Neural progenitor cell (in vitro differentiated cells): ENCODE data around the gene GPR173. TPM values are rescaled to one million over a fixed set of nuclear protein-coding genes. Genes with fewer than 3 reads are reported as not detected.

Source experiments
- DNase-seq: peaks from one replicate; pipeline ENCODE4 v3.0.0-alpha.2; 2016; ENCODE audit warnings: low spot score
- H2AFZ ChIP-seq: fragments of 200-600 bp; sonication (generic); replicated peaks from 2 replicates; pipeline ENCODE4 v1.6.1; 2016; ENCODE audit warnings: antibody characterized with exemption
- H3F3A ChIP-seq: fragments of 200-600 bp; sonication (generic); 2 replicates; pipeline ENCODE4 v1.6.1; 2016; ENCODE audit warnings: antibody characterized with exemption, low read depth
- H3K27ac ChIP-seq: fragments of 200-600 bp; sonication (generic); 2 replicates; pipeline ENCODE4 v1.5.1; 2016; ENCODE audit warnings: mild to moderate bottlenecking
- H3K27me3 ChIP-seq: fragments of 200-600 bp; sonication (generic); 2 replicates; pipeline ENCODE4 v1.6.1; 2016; ENCODE audit warnings: mild to moderate bottlenecking, moderate library complexity
- H3K36me3 ChIP-seq: fragments of 200-600 bp; sonication (generic); 2 replicates; pipeline ENCODE4 v1.5.1; 2016
- H3K4me1 ChIP-seq: fragments of 200-600 bp; sonication (generic); 2 replicates; pipeline ENCODE4 v1.6.1; 2016; ENCODE audit warnings: mixed run types
- H3K4me2 ChIP-seq: fragments of 200-600 bp; sonication (generic); 2 replicates; pipeline ENCODE4 v1.6.1; 2016
- H3K4me3 ChIP-seq: fragments of 200-600 bp; sonication (generic); 2 replicates; pipeline ENCODE4 v1.5.1; 2016
- H3K79me2 ChIP-seq: fragments of 200-600 bp; sonication (generic); 2 replicates; pipeline ENCODE4 v1.6.1; 2016; ENCODE audit warnings: low read depth
- H3K9ac ChIP-seq: fragments of 200-600 bp; sonication (generic); 2 replicates; pipeline ENCODE4 v1.6.1; 2016
- H3K9me3 ChIP-seq: fragments of 200-600 bp; sonication (generic); 2 replicates; pipeline ENCODE4 v1.5.1; 2016; ENCODE audit warnings: low read depth
- H4K20me1 ChIP-seq: fragments of 200-600 bp; sonication (generic); 2 replicates; pipeline ENCODE4 v1.6.1; 2016; ENCODE audit warnings: low read depth
- H3K27ac Mint-ChIP-seq: 3 replicates; pipeline ENCODE4 v1.8.0; 2021; ENCODE audit warnings: mixed read lengths
- H3K27me3 Mint-ChIP-seq: 2 replicates; pipeline ENCODE4 v1.8.0; 2022; ENCODE audit warnings: low read depth, mild to moderate bottlenecking, inconsistent platforms, moderate library complexity, mixed read lengths; ENCODE audit not compliant: insufficient read depth
- H3K36me3 Mint-ChIP-seq: 3 replicates; pipeline ENCODE4 v1.8.0; 2021; ENCODE audit warnings: mixed read lengths
- H3K4me1 Mint-ChIP-seq: 3 replicates; pipeline ENCODE4 v1.8.0; 2021; ENCODE audit warnings: mixed read lengths
- H3K4me3 Mint-ChIP-seq: 3 replicates; pipeline ENCODE4 v1.8.0; 2021; ENCODE audit warnings: mild to moderate bottlenecking, moderate library complexity, mixed read lengths
- H3K9me3 Mint-ChIP-seq: 3 replicates; pipeline ENCODE4 v1.8.0; 2020; ENCODE audit warnings: mixed read lengths
- EZH2 ChIP-seq: fragments of 200-600 bp; sonication (generic); IDR thresholded peaks from 2 replicates; pipeline ENCODE4 v1.6.1; 2017; ENCODE audit warnings: antibody characterized with exemption, mild to moderate bottlenecking, moderate library complexity
- EZH2phosphoT487 ChIP-seq: fragments of 200-600 bp; sonication (generic); IDR thresholded peaks from 2 replicates; pipeline ENCODE4 v1.6.1; 2017; ENCODE audit warnings: antibody characterized with exemption
- total RNA-seq: library from RNA; depleted of rRNA; stranded (reverse); fragments of >200 nt; gene quantifications from 2 replicates; pipeline ENCODE4 v1.2.3, GENCODE V29; 2015; ENCODE audit warnings: low replicate concordance
- TF ChIP-seq, protein P1 (sequence below): fragments of 200-600 bp; sonication (generic); IDR thresholded peaks from 2 replicates; pipeline ENCODE4 v1.5.1; 2017; ENCODE audit warnings: antibody characterized with exemption, mild to moderate bottlenecking

The GPR173 gene
- total RNA-seq, 1 donor from 2014 or later: 6.3 TPM

DNA sequence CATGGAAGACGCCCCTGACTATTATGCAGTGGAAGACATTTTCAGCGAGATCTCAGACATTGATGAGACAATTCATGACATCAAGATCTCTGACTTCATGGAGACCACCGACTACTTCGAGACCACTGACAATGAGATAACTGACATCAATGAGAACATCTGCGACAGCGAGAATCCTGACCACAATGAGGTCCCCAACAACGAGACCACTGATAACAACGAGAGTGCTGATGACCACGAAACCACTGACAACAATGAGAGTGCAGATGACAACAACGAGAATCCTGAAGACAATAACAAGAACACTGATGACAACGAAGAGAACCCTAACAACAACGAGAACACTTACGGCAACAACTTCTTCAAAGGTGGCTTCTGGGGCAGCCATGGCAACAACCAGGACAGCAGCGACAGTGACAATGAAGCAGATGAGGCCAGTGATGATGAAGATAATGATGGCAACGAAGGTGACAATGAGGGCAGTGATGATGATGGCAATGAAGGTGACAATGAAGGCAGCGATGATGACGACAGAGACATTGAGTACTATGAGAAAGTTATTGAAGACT lies 37.2 kb downstream of the GPR173 start:
- Mint-ChIP-seq H3K27me3 (peaks cover 4% of the 10 kb centered on the region), H3K4me3 (no peak overlapping the region), H3K4me1 (peaks cover 15% of the 10 kb centered on the region)

DNA sequence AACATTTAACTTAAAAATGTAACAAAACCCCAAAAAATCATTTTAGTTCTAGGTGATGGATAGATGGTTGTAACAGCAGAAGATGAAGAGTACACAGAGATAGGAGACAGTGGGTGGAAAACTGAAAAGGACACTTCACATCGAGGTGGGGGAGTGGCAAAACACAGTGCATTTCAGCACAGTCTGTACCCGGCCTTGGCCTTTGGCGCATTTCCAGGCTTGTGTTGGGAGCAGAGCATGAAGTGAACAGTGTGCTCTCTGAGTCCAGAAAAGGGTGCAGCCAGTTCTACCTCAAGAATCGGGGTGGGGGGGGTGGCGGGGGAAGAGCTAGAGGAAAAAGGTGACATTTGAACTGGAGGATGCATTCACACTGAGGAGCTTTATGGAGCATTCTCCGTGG lies 37.9 kb downstream of the GPR173 start:
- Mint-ChIP-seq H3K4me1 (peaks cover 12% of the 10 kb centered on the region), H3K27me3 (peaks cover 4% of the 10 kb centered on the region), H3K4me3 (no peak overlapping the region), H3K9me3 (peaks cover 10% of the 10 kb centered on the region), H3K36me3 (peaks cover 10% of the 10 kb centered on the region), H3K27ac (no peak overlapping the region)
- Histone ChIP-seq H3K27me3 (no peaks in the 10 kb centered on the region), H3K79me2 (peaks cover 23% of the 10 kb centered on the region), H3K36me3 (peaks cover 3% of the 10 kb centered on the region), H4K20me1 (peaks cover 28% of the 10 kb centered on the region), H3K4me3 (no peak overlapping the region), H3K9me3 (no peaks in the 10 kb centered on the region), H3K4me2 (no peak overlapping the region), H3K4me1 (no peaks in the 10 kb centered on the region), H3K27ac (no peak overlapping the region), H3F3A (peaks cover 19% of the 10 kb centered on the region), H3K9ac (no peak overlapping the region), H2AFZ (no peak overlapping the region)
- no peak for TF ChIP-seq EZH2phosphoT487
- DNase-seq: no peak

More for the DNA sequence above, 37.2 kb downstream of the GPR173 start:
- H3K9me3 ChIP-seq: no peaks in the 10 kb centered on the region
- DNase-seq: no peak
- H3K9ac ChIP-seq: no peak overlapping the region
- no peak overlapping the region for H2AFZ ChIP-seq
- Mint-ChIP-seq H3K9me3 (peaks cover 10% of the 10 kb centered on the region), H3K27ac (no peak overlapping the region), H3K36me3 (peaks cover 10% of the 10 kb centered on the region)
- H4K20me1 ChIP-seq: peaks cover 28% of the 10 kb centered on the region
- peaks cover 21% of the 10 kb centered on the region for H3F3A ChIP-seq
- H3K27me3 ChIP-seq: no peaks in the 10 kb centered on the region
- H3K4me1 ChIP-seq: peaks cover 2% of the 10 kb centered on the region
- no peak for TF ChIP-seq EZH2
- no peak for TF ChIP-seq EZH2phosphoT487
- TF ChIP-seq, protein P1, sequence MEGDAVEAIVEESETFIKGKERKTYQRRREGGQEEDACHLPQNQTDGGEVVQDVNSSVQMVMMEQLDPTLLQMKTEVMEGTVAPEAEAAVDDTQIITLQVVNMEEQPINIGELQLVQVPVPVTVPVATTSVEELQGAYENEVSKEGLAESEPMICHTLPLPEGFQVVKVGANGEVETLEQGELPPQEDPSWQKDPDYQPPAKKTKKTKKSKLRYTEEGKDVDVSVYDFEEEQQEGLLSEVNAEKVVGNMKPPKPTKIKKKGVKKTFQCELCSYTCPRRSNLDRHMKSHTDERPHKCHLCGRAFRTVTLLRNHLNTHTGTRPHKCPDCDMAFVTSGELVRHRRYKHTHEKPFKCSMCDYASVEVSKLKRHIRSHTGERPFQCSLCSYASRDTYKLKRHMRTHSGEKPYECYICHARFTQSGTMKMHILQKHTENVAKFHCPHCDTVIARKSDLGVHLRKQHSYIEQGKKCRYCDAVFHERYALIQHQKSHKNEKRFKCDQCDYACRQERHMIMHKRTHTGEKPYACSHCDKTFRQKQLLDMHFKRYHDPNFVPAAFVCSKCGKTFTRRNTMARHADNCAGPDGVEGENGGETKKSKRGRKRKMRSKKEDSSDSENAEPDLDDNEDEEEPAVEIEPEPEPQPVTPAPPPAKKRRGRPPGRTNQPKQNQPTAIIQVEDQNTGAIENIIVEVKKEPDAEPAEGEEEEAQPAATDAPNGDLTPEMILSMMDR: no peak
- H3K4me2 ChIP-seq: no peak overlapping the region
- H3K36me3 ChIP-seq: peaks cover 3% of the 10 kb centered on the region
- peaks cover 23% of the 10 kb centered on the region for H3K79me2 ChIP-seq
- no peak overlapping the region for H3K4me3 ChIP-seq
- no peak overlapping the region for H3K27ac ChIP-seq

DNA sequence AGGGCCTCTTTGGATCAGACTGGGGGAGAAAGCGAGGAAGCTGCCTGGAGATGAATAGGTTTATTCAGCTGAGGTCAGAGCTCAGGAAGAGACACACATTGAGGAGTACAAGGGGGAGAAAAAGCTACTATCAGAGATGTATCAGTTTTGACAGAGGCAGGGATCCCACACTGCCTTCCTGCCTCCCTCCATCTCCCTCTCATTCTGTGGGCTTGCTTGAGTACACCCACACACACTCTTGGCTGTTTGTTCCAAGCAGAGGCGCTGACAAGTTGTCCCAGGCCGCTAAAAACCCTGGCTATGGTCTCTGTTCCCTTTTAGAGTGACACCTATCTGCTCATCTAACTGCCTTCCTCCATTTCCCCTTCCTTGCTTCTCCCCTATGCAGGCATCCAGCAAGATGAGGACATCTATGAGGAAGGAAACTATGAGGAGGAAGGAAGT lies 38.8 kb downstream of the GPR173 start:
- peaks cover 28% of the 10 kb centered on the region for H4K20me1 ChIP-seq

More for the DNA sequence above, 38.8 kb downstream of the GPR173 start:
- no peak overlapping the region for H2AFZ ChIP-seq
- H3K27ac ChIP-seq: no peak overlapping the region
- no peak overlapping the region for H3K27ac Mint-ChIP-seq
- H3K9ac ChIP-seq: no peak overlapping the region
- H3F3A ChIP-seq: peaks cover 19% of the 10 kb centered on the region
- TF ChIP-seq EZH2: no peak
- TF ChIP-seq, protein P1: no peak
- no peak for TF ChIP-seq EZH2phosphoT487
- peaks cover 10% of the 10 kb centered on the region for H3K9me3 Mint-ChIP-seq
- H3K27me3 Mint-ChIP-seq: peaks cover 4% of the 10 kb centered on the region
- DNase-seq: no peak
- H3K27me3 ChIP-seq: no peaks in the 10 kb centered on the region
- peaks cover 3% of the 10 kb centered on the region for H3K36me3 ChIP-seq
- no peaks in the 10 kb centered on the region for H3K9me3 ChIP-seq
- H3K4me3 Mint-ChIP-seq: no peak overlapping the region
- peaks cover 12% of the 10 kb centered on the region for H3K4me1 Mint-ChIP-seq
- H3K36me3 Mint-ChIP-seq: peaks cover 10% of the 10 kb centered on the region
- H3K4me1 ChIP-seq: no peaks in the 10 kb centered on the region
- H3K4me2 ChIP-seq: no peak overlapping the region
- H3K4me3 ChIP-seq: no peak overlapping the region
- peaks cover 23% of the 10 kb centered on the region for H3K79me2 ChIP-seq
